ENCODE results near the gene TMEM120B. TPM values are rescaled to one million over a fixed set of nuclear protein-coding genes. Genes with fewer than 3 reads are reported as not detected.
"Not testable (repeated sequence)": the region's sequence is repeated elsewhere in the genome, so short reads cannot be mapped to it uniquely, and the experiment has no call there.

The TMEM120B gene
- total RNA-seq, 2 donors from 2014 or later = 8.6 to 13.7 TPM

DNA sequence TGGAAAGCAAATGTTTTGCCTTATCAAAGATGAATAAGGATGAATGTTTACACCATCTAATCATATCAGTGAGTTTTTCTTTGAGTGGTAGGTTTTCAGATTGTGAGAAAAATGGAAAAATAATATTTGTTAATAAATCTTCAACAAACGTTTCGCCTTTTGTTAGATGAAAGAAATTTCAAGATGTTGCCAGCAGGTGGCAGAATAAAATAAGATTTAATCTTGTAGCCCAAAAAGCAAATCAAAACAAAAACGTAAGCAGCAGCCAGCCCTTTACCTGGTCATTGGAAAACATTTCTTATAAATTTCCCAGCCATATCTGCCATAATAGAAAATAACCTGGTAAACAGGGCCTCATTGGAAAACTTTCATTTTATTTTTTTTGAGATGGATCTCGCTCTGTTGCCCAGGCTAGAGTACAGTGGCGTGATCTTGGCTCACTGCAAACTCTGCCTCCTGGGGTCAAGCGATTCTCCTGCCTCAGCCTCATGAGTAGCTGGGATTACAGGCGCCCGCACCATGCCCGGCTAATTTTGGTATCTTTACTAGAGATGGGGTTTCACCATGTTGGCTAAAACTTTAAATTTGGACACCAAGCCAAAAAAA, 15.4 kb upstream of the TMEM120B start:
- peak overlapping the region; percentile 20 for H3K27ac Mint-ChIP-seq
- no peaks in the 10 kb centered on the region for H3K27me3 Mint-ChIP-seq
- no peak for ATAC-seq (replicated peaks)
- H3K4me3 Mint-ChIP-seq = no peak overlapping the region
- H3K4me1 Mint-ChIP-seq = no peaks in the 10 kb centered on the region
- H3K36me3 Mint-ChIP-seq (ENCODE audit: low read depth) = no peaks in the 10 kb centered on the region
- no peaks in the 10 kb centered on the region for H3K9me3 Mint-ChIP-seq

DNA sequence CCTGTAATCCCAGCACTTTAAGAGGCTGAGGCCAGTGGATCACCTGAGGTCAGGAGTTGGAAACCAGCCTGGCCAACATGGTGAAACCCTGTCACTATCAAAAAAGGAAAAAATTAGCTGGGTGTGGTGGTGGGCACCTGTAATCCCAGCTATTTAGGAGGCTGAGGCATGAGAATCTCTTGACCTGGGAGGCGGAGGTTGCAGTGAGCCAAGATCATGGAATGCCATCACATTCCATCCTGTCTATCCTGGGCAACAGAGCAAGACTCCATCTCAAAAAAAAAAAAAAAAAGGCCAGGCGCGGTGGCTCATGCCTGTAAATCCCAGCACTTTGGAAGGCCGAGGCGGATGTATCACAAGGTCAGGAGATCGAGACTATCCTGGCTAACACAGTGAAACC, 14.7 kb upstream of the TMEM120B start:
- H3K4me3 Mint-ChIP-seq; H3K9me3 Mint-ChIP-seq; H3K27ac Mint-ChIP-seq; H3K4me1 Mint-ChIP-seq; H3K27me3 Mint-ChIP-seq; ATAC-seq (replicated peaks); H3K36me3 Mint-ChIP-seq (ENCODE audit: low read depth): not testable (repeated sequence)

DNA sequence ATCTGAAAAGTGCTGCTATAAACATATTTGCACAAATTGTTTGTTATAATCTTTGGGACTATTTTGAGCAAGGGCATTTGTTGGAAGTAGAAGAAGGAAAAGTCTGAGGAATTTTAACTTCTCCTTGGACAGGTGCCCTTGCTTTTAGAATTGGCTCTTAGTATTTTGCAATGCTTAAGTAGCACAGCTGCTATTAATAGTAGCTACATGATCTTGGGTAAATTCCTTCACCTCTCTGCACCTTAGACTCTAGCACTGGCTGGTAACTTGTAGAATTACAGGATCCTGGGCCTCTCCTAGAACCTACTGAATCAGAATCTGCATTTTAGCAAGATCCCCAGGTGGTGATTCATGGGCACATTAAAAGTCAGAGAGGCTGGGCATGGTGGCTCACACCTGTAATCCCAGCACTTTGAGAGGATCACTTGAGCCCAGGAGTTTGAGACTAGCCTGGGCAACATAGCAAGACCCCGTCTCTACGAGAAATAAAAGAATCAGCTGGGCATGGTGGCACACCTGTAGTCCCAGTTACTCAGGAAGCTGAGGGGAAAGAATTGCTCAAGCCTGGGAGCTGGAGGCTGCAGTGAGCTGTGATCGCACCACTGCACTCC, 10.8 kb upstream of the TMEM120B start:
- ATAC-seq (replicated peaks) = no peak
- no peak overlapping the region for H3K4me3 Mint-ChIP-seq
- no peak overlapping the region for H3K27ac Mint-ChIP-seq
- no peaks in the 10 kb centered on the region for H3K36me3 Mint-ChIP-seq (ENCODE audit: low read depth)
- no peaks in the 10 kb centered on the region for H3K9me3 Mint-ChIP-seq
- H3K4me1 Mint-ChIP-seq = no peaks in the 10 kb centered on the region
- H3K27me3 Mint-ChIP-seq = peaks cover 4% of the 10 kb centered on the region

DNA sequence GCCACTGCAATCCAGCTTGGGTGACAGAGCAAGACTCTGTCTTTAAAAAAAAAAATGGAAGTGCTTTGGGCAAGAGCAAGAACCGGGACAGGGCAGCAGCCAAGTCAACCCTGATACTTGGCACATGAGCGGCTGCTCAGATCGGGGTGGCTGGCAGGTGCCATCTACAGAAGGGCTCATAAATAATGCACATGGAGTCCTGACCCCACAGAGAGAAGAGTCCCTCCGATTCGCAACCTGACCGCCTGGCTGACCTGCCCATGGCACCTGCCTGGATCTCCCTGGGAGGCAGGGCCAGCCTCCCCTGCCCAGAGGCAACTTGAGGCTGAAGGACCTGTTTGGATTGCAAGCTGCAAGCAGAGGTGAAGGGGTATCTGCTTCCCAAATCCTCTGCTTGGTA, 9.6 kb upstream of the TMEM120B start:
- Mint-ChIP-seq H3K36me3 (ENCODE audit: low read depth) (no peaks in the 10 kb centered on the region), H3K9me3 (no peaks in the 10 kb centered on the region), H3K4me3 (no peak overlapping the region), H3K27me3 (peaks cover 4% of the 10 kb centered on the region), H3K27ac (no peak overlapping the region), H3K4me1 (no peaks in the 10 kb centered on the region)
- ATAC-seq (replicated peaks) = no peak

DNA sequence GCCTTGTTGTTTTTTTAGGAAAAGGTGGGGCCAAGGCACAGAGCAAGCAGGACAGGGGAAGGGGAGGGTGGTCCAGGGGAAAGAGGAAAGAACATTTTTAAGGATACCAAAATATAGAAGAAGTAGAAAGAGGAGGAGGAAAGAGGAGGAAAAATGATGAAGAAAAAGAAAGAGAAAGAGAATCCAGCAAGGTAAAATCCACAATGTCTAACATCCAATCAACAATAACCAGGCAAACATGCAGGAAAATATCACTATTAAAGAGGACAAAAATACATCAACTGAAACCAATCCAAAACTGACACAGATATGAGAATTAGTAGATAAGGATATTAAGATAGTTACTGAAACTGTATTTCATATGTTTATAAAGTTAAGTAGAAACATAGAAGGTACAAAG, 7.0 kb upstream of the TMEM120B start:
- Mint-ChIP-seq H3K27me3 (peaks cover 4% of the 10 kb centered on the region), H3K27ac (no peak overlapping the region), H3K4me1 (no peaks in the 10 kb centered on the region), H3K9me3 (no peaks in the 10 kb centered on the region), H3K4me3 (no peak overlapping the region), H3K36me3 (ENCODE audit: low read depth) (no peaks in the 10 kb centered on the region)
- ATAC-seq (replicated peaks) = no peak

DNA sequence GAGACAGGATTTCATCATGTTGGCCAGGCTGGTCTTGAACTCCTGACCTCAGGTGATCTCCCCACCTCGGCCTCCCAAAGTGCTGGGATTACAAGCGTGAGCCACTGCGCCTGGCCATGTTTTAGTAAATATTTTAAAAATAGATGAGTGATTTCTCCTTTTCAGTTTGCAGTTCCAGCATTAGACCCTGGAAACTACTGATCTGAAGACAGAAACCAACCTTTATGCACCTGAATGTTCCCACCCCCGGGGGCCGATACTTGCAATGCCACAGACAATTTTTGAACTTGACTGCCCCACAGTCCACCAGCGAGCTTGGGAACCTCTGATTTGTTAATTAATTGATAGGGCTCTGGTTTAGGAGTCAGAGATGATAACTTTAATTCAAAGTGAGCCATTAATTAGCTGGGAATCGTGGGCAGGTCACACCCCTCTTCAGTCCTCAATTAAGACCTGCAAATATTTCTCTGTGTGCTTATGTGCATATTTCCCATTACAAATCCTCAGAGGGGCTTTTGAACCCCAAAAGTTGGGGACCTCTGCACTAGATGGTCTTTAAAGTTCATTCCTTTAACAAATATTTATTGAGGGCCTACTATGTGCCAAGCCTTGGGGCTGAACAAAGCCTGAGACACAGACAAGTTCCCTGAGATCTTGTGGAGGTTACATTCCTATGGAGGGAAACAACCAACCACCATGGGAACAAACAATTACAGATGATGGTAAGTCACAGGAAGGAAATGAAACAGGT, 4.1 kb upstream of the TMEM120B start:
- Mint-ChIP-seq H3K4me1 (peaks cover 6% of the 10 kb centered on the region), H3K9me3 (no peaks in the 10 kb centered on the region), H3K4me3 (no peak overlapping the region), H3K27ac (no peak overlapping the region), H3K36me3 (ENCODE audit: low read depth) (no peaks in the 10 kb centered on the region), H3K27me3 (peaks cover 4% of the 10 kb centered on the region)
- no peak for ATAC-seq (replicated peaks)

DNA sequence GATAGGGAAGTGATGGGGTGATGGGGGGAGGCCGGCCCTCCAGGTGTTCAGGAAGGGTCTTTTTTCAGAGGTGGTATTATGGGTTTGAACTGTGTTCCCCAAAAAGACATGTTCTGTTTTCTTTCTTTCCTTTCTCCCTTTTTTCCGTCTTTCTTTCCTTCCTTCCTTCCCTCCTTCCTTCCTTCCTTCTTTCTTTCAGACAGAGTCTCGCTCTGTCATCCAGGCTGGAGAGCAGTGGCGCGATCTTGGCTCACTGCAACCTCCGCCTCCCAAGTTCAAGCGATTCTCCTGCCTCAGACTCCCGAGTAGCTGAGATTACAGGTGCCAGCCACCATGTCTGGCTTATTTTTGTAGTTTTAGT, 3.5 kb upstream of the TMEM120B start:
- H3K4me3 Mint-ChIP-seq; H3K27me3 Mint-ChIP-seq; H3K36me3 Mint-ChIP-seq (ENCODE audit: low read depth); H3K27ac Mint-ChIP-seq; H3K9me3 Mint-ChIP-seq; ATAC-seq (replicated peaks): not testable (repeated sequence)
- peaks cover 11% of the 10 kb centered on the region for H3K4me1 Mint-ChIP-seq

DNA sequence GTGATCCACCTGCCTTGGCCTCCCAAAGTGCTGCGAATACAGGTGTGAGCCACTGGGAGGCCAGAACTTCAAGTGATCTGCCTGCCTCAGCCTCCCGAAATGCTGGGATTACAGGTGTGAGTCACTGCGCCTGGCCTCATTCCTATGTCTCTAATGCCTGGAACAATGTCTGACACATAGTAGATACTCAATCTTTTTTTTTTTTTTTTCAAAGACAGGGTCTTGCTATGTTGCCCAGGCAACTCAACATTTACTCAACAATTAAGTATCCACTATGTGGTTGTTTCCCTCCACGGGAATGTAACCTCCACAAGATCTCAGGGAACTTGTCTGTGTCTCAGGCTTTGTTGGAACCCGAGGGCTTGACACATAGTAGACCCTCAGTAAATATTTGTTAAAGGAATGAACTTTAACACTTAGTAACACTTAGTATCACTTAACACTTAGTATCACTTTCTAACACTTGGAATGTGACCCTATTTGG, 3.0 kb upstream of the TMEM120B start:
- peaks cover 11% of the 10 kb centered on the region for H3K4me1 Mint-ChIP-seq
- H3K36me3 Mint-ChIP-seq (ENCODE audit: low read depth) = peaks cover under 1% of the 10 kb centered on the region
- no peak overlapping the region for H3K4me3 Mint-ChIP-seq
- no peak overlapping the region for H3K27ac Mint-ChIP-seq
- H3K27me3 Mint-ChIP-seq = peaks cover 4% of the 10 kb centered on the region
- no peak for ATAC-seq (replicated peaks)
- H3K9me3 Mint-ChIP-seq = no peaks in the 10 kb centered on the region

DNA sequence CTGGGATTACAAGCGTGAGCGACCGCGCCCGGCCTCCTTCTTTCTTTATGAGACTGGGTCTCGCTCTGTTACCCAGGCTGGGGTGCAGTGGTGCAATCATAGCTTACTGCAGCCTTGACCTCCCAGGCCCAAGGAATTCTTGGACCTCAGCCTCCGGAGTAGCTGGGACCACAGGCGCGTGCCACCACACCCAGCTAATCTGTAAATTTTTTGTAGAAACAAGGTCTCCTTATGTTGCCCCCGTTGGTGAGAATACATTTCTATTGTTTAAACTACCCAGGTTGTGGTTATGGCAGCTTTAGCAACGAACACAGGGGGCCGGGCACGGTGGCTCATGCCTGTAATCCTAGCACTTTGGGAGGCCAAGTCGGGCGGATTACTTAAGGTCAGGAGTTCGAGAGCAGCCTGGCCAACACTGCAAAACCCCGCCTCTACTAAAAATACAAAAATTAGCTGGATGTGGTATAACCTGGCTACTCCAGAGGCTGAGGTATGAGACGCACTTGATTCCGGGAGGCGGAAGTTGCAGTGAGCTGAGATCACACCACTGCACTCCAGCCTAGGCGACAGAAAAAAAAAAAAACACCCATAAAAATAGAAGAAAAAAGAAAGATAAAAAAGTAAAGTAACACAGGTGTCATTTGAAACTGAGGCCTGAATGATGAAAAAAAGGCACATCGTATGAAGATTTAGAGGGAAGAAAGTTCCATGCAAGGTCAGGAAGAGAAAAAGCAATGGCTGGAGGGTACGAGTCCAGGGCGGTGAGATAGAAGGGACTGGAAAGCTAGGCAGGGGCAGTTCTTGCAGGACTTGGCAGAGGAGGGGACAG, 977 bp upstream of the TMEM120B start:
- Mint-ChIP-seq H3K36me3 (ENCODE audit: low read depth) (peaks cover 15% of the 10 kb centered on the region), H3K27me3 (no peaks in the 10 kb centered on the region), H3K4me1 (peaks cover 15% of the 10 kb centered on the region), H3K9me3 (no peaks in the 10 kb centered on the region), H3K27ac (peak overlapping the region; percentile 94), H3K4me3 (peak overlapping the region; percentile 98)
- ATAC-seq (replicated peaks) = no peak

DNA sequence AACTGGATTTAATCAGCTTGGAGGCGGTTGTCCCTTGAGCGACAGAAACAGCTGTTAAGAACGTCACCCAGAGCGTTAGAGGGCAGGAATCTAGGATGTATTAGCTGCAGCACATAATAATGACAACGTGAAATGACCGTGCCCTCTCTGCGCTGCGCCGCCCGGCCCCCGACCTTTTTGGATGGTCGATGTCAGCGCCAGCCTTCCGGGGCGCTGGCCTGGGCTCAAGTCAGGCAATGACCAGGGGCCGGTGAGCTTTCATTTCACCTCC, 427 bp upstream of the TMEM120B start:
- Mint-ChIP-seq H3K4me1 (peaks cover 15% of the 10 kb centered on the region), H3K36me3 (ENCODE audit: low read depth) (peaks cover 15% of the 10 kb centered on the region), H3K27ac (peak overlapping the region; percentile 94), H3K4me3 (peak overlapping the region; percentile 98), H3K27me3 (no peaks in the 10 kb centered on the region), H3K9me3 (no peaks in the 10 kb centered on the region)
- peak; percentile 54 for ATAC-seq (replicated peaks)

DNA sequence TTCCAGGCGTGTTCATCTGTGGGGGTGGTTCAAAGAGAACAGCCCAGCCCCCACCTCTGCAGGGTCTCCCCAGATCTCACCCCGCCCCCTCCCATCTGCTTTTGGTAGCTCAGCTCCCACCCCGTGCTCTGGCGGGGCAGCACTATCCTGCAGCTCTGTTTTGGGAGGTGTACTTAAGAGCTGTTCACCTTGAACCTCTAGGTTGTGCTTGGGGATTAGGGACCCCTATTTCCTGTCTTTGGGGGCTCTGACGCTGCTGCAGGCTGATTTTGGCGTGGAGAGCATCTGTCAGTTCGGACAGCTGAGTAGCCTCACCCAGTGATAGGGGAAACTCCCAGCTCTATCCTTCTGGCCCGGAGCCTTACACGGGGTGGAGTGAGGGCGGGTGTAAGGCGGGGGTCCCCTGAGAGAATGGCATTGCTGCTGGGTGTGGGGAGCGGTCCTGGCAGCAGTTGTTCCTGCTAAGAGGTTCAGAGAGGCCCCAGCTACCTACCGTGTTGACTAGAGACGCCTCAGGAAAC, 765 bp downstream of the TMEM120B start:
- no peaks in the 10 kb centered on the region for H3K9me3 Mint-ChIP-seq
- H3K4me1 Mint-ChIP-seq = peaks cover 15% of the 10 kb centered on the region
- peak overlapping the region; percentile 98 for H3K4me3 Mint-ChIP-seq
- no peaks in the 10 kb centered on the region for H3K27me3 Mint-ChIP-seq
- H3K27ac Mint-ChIP-seq = peak overlapping the region; percentile 33
- ATAC-seq (replicated peaks) = no peak
- peaks cover 15% of the 10 kb centered on the region for H3K36me3 Mint-ChIP-seq (ENCODE audit: low read depth)

DNA sequence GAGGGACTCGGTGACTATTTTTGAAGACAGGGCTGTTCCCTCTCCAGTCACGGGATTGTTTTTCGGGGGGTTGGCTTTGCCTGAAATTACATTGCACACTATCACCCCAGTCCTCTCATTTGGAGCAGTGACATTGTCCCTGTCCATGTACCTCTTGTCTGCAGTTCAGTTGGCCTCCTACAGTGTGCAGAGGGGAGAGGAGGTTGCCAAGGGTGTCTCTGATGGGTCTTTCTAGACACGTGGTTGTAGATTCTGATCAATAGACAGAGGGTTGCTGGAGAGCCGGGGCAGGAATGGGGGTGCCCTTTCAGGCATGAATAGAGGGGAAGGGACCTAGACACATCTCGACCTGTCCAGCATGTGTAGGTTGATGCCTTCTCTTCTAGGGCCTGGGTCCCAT, 1.2 kb downstream of the TMEM120B start:
- Mint-ChIP-seq H3K27me3 (no peaks in the 10 kb centered on the region), H3K27ac (no peak overlapping the region)

DNA sequence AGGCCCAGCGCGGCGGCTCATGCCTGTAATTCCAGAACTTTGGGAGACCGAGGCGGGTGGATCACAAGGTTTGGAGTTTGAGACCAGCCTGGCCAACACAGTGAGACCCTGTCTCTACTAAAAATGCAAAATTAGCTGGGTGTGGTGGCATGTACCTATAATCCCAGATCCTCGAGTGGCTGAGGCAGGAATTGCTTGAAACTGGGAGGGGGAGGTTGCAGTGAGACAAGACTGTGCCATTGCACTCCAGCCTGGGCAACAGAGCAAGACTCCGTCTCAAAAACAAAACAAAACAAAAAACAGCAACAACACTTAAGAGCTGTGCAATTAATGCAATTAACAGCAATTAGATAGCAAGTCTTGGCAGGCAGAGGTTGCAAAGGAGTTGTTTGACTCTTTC, 2.5 kb downstream of the TMEM120B start:
- Mint-ChIP-seq H3K36me3 (ENCODE audit: low read depth) (peaks cover 15% of the 10 kb centered on the region), H3K4me1 (peaks cover 19% of the 10 kb centered on the region)
- H3K4me3 Mint-ChIP-seq; H3K9me3 Mint-ChIP-seq; ATAC-seq (replicated peaks); H3K27me3 Mint-ChIP-seq; H3K27ac Mint-ChIP-seq: not testable (repeated sequence)

More for the DNA sequence above, 1.2 kb downstream of the TMEM120B start:
- Mint-ChIP-seq H3K36me3 (ENCODE audit: low read depth) (peaks cover 15% of the 10 kb centered on the region), H3K4me1 (peaks cover 17% of the 10 kb centered on the region), H3K4me3 (peak overlapping the region; percentile 98), H3K9me3 (no peaks in the 10 kb centered on the region)
- no peak for ATAC-seq (replicated peaks)

DNA sequence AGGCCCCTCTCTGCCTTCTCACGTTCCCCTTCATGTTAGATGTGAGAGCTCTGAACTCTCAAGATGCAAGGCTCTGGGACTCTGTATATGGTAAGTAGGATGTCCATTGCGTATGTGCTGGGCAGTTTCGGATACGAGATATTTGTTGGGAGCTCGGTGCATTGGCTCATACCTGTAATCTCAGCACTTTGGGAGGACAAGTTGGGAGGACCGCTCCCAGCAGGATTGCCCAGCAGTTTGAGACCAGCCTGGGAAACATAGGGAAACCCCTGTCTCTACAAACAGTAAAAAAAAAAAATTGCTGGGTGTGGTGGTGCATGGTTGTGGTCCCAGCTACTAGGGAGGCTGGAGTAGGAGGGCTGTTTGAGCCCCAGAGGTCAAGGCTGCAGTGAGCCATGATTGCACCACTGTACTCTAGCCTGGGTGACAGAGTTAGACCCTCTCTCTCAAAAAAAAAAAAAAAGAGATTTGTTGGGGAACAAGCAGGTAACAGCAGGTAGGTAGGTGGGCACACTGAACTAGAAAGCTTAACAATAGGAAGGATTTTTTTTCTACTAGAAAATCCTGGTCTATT, 3.4 kb downstream of the TMEM120B start:
- peaks cover 19% of the 10 kb centered on the region for H3K4me1 Mint-ChIP-seq
- no peak overlapping the region for H3K4me3 Mint-ChIP-seq
- H3K36me3 Mint-ChIP-seq (ENCODE audit: low read depth) = peaks cover 15% of the 10 kb centered on the region
- no peaks in the 10 kb centered on the region for H3K9me3 Mint-ChIP-seq
- H3K27ac Mint-ChIP-seq = peak overlapping the region; percentile 28
- H3K27me3 Mint-ChIP-seq = no peaks in the 10 kb centered on the region
- no peak for ATAC-seq (replicated peaks)

Measured in activated T-helper 17 cell treated with anti-CD3 and anti-CD28 coated beads, Interleukin-2, amount 50 U/mL, for 72 hours (primary cell).